ENCODE measurements around the gene TMEM217.
"Not testable (repeated sequence)": the region's sequence is repeated elsewhere in the genome, so short reads cannot be mapped to it uniquely, and the experiment has no call there.

Gene TMEM217

GRCh38 chr6:37257634-37258404 is at the start of gene TMEM217, which contains the start of gene TBC1D22B:
TMEM217 (minus strand) TSS chr6:37258144; CDS start chr6:37219030, 39,114 bp downstream.
TBC1D22B (plus strand) TSS chr6:37257772; CDS start chr6:37257918, 146 bp downstream.
- DNase-seq (ENCODE audit: low read depth): peak; percentile 93

DNA sequence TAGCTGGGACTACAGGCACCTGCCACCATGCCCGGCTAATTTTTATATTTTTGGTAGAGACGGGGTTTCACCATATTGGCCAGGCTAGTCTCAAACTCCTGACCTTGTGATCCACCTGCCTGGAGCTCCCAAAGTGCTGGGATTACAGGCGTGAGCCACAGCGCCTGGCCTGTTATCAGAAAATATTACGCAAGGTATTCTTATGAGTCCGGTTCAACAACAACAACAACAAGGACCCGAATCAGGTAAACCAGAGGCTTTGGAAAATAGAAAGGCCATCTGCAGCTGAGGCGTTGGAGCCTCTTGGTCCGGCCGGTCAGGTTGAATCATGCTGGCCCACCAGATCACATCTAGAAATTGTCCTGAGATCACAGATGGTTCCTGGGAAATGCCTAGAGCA is 49.5 kb upstream of the TMEM217 start:
- not testable (repeated sequence) for DNase-seq (ENCODE audit: low read depth)

GRCh38 chr6:37306624-37307222 is 48.8 kb upstream of the TMEM217 start:
- DNase-seq (ENCODE audit: low read depth): no peak

- no peak for DNase-seq (ENCODE audit: low read depth)
Measured at GRCh38 chr6:37305841-37306425, 48.0 kb upstream of the TMEM217 start.

- DNase-seq (ENCODE audit: low read depth): no peak
Measured at GRCh38 chr6:37304766-37305165, 46.8 kb upstream of the TMEM217 start.

- peak; percentile 61 for DNase-seq (ENCODE audit: low read depth)
Measured at GRCh38 chr6:37303891-37304503, 46.1 kb upstream of the TMEM217 start.

DNA sequence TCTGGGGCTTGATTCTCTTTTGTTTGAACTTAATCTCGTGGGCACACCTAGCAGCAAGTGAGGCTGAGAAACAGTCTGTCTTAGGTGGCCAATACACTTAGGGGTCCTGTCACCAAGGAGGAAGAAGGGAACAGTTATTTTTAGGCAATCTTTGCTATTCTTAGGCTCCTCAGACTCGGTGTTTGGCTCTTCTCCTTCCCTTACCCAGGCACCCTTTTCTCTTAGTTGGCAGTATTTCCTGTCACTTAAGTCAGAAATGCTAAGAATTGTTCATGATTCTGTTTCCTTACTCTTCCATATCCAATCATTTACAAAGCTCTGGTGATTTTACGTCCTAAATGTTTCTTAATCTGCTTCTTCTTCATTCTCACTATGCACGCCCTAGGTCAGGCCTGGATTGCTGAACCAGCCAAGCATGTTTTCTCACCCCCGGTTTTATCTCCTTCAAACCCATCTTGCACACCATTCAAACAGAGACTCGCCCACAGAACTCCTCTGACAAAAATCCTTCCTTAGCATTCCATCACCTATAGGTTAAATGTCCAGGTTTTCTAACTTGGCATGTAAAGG is 45.2 kb upstream of the TMEM217 start:
- DNase-seq (ENCODE audit: low read depth): no peak

DNA sequence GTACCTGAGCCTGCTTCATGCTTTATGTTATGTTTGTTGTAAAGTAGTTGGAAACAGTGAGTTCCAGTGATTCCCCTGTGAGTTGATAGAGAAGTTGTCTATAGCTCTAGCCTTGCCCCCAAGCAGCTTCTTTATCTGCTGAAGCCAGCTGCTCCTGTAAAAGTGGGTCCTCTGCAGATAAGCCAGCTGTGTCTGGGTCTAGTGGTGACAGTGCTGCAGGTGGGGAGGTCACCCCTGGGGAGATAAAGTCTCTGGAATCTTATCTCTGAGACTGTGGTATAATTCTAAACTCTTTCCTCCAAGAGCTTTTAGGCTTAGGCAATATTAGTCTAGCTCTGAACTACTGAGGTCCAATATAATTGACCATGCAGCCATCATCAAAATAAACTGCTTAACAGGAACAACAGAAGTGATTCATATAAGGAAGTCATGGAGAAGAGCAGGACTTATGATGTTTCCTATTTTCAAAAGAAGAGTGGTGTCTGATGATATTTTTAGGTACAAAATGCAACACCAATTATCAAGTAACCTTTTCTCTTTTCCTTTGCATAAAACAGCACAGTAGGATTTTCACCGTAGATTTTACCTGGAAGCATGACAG is 44.2 kb upstream of the TMEM217 start:
- DNase-seq (ENCODE audit: low read depth): no peak

GRCh38 chr6:37299990-37300389 is 42.0 kb upstream of the TMEM217 start:
- no peak for DNase-seq (ENCODE audit: low read depth)

DNA sequence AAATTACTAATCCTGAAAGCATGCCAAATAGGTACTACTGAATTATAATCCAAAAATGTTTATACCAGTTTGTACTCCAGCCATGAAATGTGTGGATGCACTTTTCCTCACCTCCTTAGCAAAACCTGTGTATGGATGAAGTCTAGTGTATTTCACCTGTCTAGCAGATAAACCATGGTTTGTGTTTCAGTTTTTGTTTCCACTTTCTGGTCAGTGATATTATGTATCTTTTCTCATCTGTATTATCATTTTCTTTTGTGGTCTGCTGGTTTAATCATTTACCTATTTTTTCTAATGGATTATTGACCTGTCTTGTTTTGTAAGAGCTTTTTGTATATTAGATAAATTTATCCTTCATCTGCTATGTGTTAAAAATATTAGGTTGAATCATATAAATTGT is 41.0 kb upstream of the TMEM217 start:
- DNase-seq (ENCODE audit: low read depth): no peak

DNA sequence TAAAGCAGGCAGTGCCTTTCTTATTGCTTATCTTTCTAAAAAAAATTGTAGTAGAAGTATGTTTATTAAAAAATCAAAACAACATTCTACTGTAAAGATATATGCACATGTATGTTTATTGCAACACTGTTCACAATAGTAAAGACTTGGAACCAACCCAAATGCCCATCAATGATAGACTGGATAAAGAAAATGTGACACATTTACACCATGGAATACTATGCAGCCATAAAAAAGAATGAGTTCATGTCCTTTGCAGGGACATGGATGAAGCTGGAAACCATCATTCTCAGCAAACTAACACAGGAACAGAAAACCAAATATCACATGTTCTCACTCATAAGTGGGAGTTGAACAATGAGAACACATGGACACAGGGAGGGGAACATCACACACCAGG is 39.7 kb upstream of the TMEM217 start:
- DNase-seq (ENCODE audit: low read depth): not testable (repeated sequence)

GRCh38 chr6:37293426-37293825 is 35.5 kb upstream of the TMEM217 start:
- DNase-seq (ENCODE audit: low read depth): no peak

DNA sequence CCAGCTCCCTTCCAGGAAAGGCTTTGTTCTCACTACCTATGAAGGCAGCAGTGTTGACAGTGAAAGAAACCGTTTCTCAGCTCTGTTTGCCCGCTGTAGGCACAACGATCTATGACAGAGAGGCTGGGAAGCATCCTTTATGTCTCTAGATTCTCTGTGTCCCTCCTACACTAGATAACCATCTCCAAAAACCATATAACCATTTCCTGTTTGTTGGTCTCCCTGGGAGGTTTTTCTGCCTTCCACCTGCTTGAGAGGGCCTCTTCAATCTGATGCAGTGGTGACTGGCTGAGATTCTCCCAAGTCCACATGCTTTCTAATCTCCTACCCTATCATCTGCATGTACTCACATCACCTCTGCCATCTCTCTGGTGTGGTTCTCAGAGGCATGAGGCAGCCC is 32.0 kb upstream of the TMEM217 start:
- DNase-seq (ENCODE audit: low read depth): peak; percentile 8

DNA sequence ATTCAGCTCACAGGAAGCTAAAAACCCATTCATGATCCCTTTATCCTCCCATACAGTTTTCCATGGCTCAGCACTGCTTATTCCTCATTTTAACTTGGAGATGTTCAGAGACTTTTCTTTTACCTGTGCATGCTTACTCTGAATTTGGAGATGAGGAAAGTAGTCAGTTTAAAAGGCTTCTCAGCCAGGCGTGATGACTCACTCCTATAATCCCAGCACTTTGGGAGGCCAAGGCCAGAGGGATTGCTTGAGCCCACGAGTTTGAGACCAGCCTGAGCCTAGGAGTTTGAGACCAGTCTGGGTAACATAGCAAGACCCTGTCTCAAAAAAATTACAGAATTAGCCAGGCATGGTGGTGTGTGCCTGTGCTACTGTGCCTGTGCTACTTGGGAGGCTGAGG is 30.3 kb upstream of the TMEM217 start:
- peak; percentile 15 for DNase-seq (ENCODE audit: low read depth)

DNA sequence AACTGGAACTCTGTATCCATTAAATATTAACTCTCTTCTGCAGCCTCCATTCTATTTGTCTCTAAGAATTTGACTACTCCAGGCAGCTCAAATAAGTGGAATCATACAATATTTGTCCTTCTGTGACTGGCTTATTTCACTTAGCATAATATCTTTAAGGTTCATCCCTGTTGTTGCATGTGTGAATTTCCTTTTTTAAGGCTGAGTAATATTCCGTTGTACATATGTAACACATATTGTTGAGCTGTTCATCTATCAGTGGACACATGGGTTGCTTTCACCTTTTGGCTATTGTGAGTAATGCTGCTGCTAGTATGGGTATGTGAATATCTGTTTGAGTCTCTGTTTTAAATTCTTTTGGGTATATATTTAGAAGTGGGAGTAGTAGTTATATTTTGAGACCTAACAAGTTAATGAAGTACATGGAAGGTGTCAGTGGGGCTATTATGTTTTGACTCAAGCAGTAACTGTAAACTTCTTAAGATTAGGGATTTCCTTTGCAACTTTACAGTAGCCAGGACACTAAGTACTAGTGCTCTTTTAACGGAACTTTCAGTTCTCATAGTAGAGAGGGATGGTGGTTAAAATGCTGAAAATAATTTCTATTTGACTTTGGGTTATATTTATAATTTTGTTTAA is 29.7 kb upstream of the TMEM217 start:
- DNase-seq (ENCODE audit: low read depth): no peak

GRCh38 chr6:37285861-37286311 is 27.9 kb upstream of the TMEM217 start:
- DNase-seq (ENCODE audit: low read depth): no peak

DNA sequence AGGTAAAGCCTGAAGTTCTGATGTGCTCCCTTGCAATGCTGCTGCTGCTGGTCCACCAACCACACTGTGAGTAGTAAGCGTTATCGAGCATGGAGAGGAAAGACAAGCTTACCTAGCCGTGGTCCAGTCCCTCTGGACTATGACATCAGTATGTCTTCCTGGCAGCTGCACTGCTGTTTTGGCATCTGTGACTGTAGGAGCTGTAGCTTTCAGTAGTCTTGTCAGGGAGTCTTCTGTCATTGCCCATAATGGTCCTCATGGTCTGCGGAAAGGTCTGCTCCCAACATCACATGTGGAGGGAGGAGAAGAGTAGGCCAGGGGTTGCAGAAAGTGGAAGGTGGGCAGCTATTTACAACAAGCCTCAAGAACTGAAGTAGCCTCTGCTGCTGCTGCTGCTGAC is 26.8 kb upstream of the TMEM217 start:
- no peak for DNase-seq (ENCODE audit: low read depth)

DNA sequence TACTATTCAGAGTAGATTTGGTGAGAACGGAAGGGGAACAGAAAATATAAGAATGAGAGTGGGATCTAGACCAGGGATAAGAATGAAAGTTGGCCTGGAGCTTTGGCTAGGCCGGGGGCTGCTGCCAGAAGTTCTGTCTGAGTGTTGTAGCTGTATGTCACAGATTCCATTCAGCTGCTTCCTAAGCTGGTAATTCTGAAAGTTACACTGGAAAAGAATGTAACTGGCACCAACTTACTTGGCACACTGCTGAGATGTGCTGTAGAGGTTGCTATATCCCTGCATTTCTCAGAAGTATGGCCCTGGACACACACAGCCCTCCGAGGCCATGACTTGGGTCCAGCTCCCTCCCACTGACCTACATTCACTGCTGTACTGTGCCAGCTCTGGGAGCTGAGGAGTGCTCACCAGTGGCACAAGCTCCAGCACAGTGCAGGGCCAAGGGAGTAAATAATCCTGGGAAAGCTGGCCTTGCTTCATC is 25.8 kb upstream of the TMEM217 start:
- no peak for DNase-seq (ENCODE audit: low read depth)

GRCh38 chr6:37283268-37283667 is 25.3 kb upstream of the TMEM217 start:
- no peak for DNase-seq (ENCODE audit: low read depth)

- no peak for DNase-seq (ENCODE audit: low read depth)
Measured at GRCh38 chr6:37282371-37282770, 24.4 kb upstream of the TMEM217 start.

DNA sequence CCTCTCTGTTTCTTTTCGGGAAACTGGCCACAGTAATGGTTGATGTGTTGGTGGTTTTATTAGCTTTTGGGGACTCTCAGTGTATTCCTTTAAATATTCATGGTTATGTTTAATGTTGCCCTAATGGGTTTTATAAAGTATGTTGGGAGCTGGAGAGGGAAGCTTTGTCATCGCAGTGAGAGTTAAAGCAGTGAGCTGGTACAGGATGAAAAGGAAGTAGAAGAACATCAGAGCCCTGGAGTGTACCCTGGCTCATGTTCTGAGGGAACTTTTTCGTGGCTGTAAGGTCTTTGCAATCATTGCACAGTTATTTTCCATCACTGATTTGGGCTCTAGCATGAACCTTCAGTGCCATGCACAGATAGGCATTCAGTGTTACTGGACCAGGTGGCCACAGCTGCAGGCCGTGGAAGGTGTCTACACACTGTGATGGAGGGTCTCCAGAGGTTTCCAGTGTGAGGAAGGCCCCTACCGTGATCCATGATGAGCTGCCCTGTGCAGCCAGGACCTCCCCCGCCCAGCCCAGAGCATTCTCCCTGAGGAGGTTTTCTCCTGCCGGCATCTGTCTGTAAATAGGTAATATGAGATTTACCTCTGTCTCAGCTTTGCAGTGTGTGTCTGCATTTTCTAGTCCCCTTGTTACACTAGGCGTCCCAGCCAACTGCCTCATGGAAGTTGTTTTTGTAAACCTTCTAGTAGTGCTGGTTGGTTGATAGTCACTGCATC is 22.4 kb upstream of the TMEM217 start:
- no peak for DNase-seq (ENCODE audit: low read depth)
